MM.1S (cell line): ENCODE measurements around the gene USP6NL.

Experiments used
- EZH2phosphoT487 ChIP-seq: fragments of 300-600 bp; sonication (generic); IDR thresholded peaks from 2 replicates; pipeline ENCODE4 v1.6.1; 2018; ENCODE audit warnings: antibody characterized with exemption, low read length
- TF ChIP-seq, protein P1 (sequence below): fragments of 300-600 bp; sonication (generic); IDR thresholded peaks from 2 replicates; pipeline ENCODE4 v1.5.1; 2016; ENCODE audit warnings: antibody characterized with exemption, low read length, mixed read lengths

DNA sequence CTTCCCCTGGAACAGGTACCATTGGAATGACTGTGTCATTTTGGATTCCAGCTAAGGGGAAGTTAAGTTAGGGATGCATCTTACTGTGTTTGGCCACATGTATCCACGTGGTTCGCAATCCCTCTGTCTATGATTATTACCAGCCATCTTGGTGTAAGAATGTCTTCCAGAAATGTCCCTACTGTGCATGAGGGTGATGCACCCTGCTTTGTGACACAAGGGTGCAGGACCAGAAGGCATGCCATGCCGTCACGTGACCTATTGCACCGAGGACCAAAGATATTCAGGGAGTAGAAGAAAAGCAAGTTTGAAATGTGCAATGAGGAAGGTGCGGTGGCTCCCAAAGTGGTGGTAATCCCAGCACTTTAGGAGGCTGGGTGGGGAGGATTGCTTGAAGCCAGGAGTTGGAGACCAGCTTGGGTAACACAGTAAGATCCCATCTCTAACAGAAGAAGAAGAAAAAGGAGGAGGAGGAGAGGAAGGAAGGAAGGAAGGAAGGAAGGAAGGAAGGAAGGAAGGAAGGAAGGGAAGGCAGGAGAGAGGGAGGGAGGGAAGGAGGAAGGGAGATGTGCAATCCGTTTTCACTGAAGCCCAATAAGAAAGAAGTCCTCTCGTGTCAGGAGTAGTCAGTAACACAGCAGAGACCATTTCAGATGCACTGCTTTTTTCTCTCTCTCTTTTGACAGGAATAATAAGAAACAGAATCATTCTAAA is 42.5 kb upstream of the USP6NL start:
- TF ChIP-seq, protein P1, sequence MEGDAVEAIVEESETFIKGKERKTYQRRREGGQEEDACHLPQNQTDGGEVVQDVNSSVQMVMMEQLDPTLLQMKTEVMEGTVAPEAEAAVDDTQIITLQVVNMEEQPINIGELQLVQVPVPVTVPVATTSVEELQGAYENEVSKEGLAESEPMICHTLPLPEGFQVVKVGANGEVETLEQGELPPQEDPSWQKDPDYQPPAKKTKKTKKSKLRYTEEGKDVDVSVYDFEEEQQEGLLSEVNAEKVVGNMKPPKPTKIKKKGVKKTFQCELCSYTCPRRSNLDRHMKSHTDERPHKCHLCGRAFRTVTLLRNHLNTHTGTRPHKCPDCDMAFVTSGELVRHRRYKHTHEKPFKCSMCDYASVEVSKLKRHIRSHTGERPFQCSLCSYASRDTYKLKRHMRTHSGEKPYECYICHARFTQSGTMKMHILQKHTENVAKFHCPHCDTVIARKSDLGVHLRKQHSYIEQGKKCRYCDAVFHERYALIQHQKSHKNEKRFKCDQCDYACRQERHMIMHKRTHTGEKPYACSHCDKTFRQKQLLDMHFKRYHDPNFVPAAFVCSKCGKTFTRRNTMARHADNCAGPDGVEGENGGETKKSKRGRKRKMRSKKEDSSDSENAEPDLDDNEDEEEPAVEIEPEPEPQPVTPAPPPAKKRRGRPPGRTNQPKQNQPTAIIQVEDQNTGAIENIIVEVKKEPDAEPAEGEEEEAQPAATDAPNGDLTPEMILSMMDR = no peak
- no peak for TF ChIP-seq EZH2phosphoT487
